HG03558 (cell line): ENCODE data around the gene HOXB5.

Source experiments
- ATAC-seq: cut with Tn5 transposase; IDR thresholded peaks from one replicate; pipeline ENCODE4 v1.9.1; 2021; ENCODE audit warnings: moderate number of reproducible peaks; ENCODE audit not compliant: unreplicated experiment; ENCODE audit errors: extremely low read depth

The HOXB5 gene

GRCh38 chr17:48543107-48543853, 50.3 kb downstream of the HOXB5 start:
- ATAC-seq: no peak

- ATAC-seq: no peak
Measured at GRCh38 chr17:48542698-48543106, 50.9 kb downstream of the HOXB5 start.

GRCh38 chr17:48542114-48542656, 51.4 kb downstream of the HOXB5 start:
- no peak for ATAC-seq

DNA sequence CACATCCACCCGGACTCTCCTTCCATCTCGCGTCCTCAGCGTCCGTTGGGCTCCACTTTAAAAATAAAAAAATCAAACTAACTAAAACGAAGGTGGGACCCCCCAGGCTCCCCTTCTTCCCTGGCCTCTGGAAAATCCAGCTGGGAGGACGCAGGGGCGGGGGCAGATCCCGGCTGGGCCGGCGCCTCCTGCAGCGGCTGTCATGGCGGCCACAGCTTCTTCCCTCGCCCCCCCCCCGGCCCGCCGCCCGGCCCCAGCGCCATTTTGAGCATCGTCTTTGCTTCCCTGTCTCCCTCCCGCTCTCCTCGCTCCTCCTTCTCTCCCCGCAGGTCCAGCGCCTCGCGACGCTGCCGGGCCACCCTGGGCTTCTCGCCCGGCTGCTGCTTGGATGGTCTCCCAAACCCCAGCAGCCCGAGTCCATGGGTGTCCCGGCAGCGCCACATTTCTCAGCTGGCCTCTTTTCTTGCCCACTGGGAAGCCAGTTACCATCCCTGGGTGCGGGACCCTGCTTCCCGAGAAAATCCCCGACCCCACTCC, 51.9 kb downstream of the HOXB5 start:
- ATAC-seq: no peak
